GM23338 (cell line): ENCODE data around the gene ADSS1. TPM values are rescaled to one million over a fixed set of nuclear protein-coding genes. Genes with fewer than 3 reads are reported as not detected.

ENCODE experiments used
- CREB1 ChIP-seq: fragments of 250-450 bp; sonication (Bioruptor Pico); IDR thresholded peaks from 2 replicates; pipeline ENCODE4 v1.5.0; 2020; ENCODE audit warnings: low read depth, mild to moderate bottlenecking, moderate library complexity
- EZH2 ChIP-seq: fragments of 200-600 bp; sonication (generic); IDR thresholded peaks from one replicate; pipeline ENCODE4 v1.8.0; 2017; ENCODE audit warnings: antibody characterized with exemption, mild to moderate bottlenecking, low read depth; ENCODE audit not compliant: unreplicated experiment
- EZH2phosphoT487 ChIP-seq: fragments of 200-600 bp; sonication (generic); IDR thresholded peaks from one replicate; pipeline ENCODE4 v1.8.1; 2018; ENCODE audit warnings: antibody characterized with exemption; ENCODE audit not compliant: unreplicated experiment
- NANOG ChIP-seq: IDR thresholded peaks from 2 replicates; pipeline ENCODE4 v1.6.1; 2016; ENCODE audit warnings: antibody characterized with exemption, borderline replicate concordance
- STAT1 ChIP-seq: IDR thresholded peaks from one replicate; pipeline ENCODE4 v1.6.1; 2016; ENCODE audit warnings: antibody characterized with exemption; ENCODE audit not compliant: unreplicated experiment
- polyA plus RNA-seq: library from polyadenylated mRNA; unstranded; fragments of >200 nt; fragmentation: Nextera tagmentation; extraction: Ambion mirVana; gene quantifications from 2 replicates; pipeline ENCODE4 v1.2.1, GENCODE V29; 2016
- total RNA-seq: library from RNA; depleted of rRNA; stranded (reverse); fragments of >200 nt; shearing (Covaris generic); gene quantifications from 2 replicates; pipeline ENCODE4 v1.2.3, GENCODE V29; 2014
- TF ChIP-seq, protein P1 (sequence below): fragments of 250-450 bp; sonication (Bioruptor Pico); IDR thresholded peaks from 2 replicates; pipeline ENCODE4 v1.5.0; 2020; ENCODE audit warnings: mild to moderate bottlenecking, moderate library complexity
- TF ChIP-seq, protein P2 (sequence below): IDR thresholded peaks from 2 replicates; pipeline ENCODE4 v1.6.1; 2016; ENCODE audit warnings: antibody characterized with exemption
- TF ChIP-seq, protein P3 (sequence below), 2 experiments: fragments of 200-600 bp in 1 of 2; sonication (generic) in 1 of 2; conservative IDR thresholded peaks; 2 replicates each; pipeline versions ENCODE4 v1.5.1 to v1.6.1; 2016 to 2017; ENCODE audit warnings: antibody characterized with exemption in 2 of 2, low read depth in 2 of 2, mild to moderate bottlenecking in 2 of 2, moderate library complexity in 1 of 2
- TF ChIP-seq, protein P4 (sequence below): IDR thresholded peaks from one replicate; pipeline ENCODE4 v1.6.1; 2018; ENCODE audit warnings: antibody characterized with exemption; ENCODE audit not compliant: unreplicated experiment

Gene ADSS1
- total and polyA plus RNA-seq, 2 experiments from 2014 or later = 9.5 to 11.6 TPM

DNA sequence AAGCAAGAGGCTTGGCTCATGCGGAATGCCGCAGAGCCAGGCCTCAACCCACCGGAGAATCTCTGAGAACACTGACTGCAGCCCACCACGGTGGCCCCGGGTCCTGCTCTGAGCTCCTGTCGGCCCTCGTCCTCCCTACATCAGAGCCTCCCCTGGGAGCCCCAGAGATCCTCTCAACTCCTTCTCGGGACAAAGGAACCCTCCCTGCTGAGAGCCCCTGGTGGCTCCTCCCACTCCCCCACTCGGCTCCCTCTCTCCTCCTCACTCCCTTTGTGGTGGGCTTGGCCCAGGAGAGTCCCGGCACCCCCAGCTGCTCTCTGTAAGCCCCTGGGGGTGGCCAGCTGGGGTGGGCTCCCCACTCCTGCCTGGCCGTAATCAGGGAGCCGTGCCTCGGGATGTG, 45.7 kb upstream of the ADSS1 start (continued):
- TF ChIP-seq, protein P1, sequence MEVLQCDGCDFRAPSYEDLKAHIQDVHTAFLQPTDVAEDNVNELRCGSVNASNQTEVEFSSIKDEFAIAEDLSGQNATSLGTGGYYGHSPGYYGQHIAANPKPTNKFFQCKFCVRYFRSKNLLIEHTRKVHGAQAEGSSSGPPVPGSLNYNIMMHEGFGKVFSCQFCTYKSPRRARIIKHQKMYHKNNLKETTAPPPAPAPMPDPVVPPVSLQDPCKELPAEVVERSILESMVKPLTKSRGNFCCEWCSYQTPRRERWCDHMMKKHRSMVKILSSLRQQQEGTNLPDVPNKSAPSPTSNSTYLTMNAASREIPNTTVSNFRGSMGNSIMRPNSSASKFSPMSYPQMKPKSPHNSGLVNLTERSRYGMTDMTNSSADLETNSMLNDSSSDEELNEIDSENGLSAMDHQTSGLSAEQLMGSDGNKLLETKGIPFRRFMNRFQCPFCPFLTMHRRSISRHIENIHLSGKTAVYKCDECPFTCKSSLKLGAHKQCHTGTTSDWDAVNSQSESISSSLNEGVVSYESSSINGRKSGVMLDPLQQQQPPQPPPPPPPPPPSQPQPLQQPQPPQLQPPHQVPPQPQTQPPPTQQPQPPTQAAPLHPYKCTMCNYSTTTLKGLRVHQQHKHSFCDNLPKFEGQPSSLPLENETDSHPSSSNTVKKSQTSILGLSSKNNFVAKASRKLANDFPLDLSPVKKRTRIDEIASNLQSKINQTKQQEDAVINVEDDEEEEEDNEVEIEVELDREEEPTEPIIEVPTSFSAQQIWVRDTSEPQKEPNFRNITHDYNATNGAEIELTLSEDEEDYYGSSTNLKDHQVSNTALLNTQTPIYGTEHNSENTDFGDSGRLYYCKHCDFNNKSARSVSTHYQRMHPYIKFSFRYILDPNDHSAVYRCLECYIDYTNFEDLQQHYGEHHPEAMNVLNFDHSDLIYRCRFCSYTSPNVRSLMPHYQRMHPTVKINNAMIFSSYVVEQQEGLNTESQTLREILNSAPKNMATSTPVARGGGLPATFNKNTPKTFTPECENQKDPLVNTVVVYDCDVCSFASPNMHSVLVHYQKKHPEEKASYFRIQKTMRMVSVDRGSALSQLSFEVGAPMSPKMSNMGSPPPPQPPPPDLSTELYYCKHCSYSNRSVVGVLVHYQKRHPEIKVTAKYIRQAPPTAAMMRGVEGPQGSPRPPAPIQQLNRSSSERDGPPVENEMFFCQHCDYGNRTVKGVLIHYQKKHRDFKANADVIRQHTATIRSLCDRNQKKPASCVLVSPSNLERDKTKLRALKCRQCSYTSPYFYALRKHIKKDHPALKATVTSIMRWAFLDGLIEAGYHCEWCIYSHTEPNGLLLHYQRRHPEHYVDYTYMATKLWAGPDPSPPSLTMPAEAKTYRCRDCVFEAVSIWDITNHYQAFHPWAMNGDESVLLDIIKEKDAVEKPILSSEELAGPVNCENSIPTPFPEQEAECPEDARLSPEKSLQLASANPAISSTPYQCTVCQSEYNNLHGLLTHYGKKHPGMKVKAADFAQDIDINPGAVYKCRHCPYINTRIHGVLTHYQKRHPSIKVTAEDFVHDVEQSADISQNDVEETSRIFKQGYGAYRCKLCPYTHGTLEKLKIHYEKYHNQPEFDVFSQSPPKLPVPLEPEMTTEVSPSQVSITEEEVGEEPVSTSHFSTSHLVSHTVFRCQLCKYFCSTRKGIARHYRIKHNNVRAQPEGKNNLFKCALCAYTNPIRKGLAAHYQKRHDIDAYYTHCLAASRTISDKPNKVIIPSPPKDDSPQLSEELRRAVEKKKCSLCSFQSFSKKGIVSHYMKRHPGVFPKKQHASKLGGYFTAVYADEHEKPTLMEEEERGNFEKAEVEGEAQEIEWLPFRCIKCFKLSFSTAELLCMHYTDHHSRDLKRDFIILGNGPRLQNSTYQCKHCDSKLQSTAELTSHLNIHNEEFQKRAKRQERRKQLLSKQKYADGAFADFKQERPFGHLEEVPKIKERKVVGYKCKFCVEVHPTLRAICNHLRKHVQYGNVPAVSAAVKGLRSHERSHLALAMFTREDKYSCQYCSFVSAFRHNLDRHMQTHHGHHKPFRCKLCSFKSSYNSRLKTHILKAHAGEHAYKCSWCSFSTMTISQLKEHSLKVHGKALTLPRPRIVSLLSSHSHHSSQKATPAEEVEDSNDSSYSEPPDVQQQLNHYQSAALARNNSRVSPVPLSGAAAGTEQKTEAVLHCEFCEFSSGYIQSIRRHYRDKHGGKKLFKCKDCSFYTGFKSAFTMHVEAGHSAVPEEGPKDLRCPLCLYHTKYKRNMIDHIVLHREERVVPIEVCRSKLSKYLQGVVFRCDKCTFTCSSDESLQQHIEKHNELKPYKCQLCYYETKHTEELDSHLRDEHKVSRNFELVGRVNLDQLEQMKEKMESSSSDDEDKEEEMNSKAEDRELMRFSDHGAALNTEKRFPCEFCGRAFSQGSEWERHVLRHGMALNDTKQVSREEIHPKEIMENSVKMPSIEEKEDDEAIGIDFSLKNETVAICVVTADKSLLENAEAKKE (CRISPR knock-in tag) = no peak
- TF ChIP-seq, protein P2, sequence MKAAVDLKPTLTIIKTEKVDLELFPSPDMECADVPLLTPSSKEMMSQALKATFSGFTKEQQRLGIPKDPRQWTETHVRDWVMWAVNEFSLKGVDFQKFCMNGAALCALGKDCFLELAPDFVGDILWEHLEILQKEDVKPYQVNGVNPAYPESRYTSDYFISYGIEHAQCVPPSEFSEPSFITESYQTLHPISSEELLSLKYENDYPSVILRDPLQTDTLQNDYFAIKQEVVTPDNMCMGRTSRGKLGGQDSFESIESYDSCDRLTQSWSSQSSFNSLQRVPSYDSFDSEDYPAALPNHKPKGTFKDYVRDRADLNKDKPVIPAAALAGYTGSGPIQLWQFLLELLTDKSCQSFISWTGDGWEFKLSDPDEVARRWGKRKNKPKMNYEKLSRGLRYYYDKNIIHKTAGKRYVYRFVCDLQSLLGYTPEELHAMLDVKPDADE = no peak
- TF ChIP-seq, protein P3, sequence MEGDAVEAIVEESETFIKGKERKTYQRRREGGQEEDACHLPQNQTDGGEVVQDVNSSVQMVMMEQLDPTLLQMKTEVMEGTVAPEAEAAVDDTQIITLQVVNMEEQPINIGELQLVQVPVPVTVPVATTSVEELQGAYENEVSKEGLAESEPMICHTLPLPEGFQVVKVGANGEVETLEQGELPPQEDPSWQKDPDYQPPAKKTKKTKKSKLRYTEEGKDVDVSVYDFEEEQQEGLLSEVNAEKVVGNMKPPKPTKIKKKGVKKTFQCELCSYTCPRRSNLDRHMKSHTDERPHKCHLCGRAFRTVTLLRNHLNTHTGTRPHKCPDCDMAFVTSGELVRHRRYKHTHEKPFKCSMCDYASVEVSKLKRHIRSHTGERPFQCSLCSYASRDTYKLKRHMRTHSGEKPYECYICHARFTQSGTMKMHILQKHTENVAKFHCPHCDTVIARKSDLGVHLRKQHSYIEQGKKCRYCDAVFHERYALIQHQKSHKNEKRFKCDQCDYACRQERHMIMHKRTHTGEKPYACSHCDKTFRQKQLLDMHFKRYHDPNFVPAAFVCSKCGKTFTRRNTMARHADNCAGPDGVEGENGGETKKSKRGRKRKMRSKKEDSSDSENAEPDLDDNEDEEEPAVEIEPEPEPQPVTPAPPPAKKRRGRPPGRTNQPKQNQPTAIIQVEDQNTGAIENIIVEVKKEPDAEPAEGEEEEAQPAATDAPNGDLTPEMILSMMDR (conservative IDR thresholded peaks at IDR 0.05; ENCODE audit: low read depth in 2 of 2) = no peak
- TF ChIP-seq, protein P4, sequence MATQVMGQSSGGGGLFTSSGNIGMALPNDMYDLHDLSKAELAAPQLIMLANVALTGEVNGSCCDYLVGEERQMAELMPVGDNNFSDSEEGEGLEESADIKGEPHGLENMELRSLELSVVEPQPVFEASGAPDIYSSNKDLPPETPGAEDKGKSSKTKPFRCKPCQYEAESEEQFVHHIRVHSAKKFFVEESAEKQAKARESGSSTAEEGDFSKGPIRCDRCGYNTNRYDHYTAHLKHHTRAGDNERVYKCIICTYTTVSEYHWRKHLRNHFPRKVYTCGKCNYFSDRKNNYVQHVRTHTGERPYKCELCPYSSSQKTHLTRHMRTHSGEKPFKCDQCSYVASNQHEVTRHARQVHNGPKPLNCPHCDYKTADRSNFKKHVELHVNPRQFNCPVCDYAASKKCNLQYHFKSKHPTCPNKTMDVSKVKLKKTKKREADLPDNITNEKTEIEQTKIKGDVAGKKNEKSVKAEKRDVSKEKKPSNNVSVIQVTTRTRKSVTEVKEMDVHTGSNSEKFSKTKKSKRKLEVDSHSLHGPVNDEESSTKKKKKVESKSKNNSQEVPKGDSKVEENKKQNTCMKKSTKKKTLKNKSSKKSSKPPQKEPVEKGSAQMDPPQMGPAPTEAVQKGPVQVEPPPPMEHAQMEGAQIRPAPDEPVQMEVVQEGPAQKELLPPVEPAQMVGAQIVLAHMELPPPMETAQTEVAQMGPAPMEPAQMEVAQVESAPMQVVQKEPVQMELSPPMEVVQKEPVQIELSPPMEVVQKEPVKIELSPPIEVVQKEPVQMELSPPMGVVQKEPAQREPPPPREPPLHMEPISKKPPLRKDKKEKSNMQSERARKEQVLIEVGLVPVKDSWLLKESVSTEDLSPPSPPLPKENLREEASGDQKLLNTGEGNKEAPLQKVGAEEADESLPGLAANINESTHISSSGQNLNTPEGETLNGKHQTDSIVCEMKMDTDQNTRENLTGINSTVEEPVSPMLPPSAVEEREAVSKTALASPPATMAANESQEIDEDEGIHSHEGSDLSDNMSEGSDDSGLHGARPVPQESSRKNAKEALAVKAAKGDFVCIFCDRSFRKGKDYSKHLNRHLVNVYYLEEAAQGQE = no peak
- TF ChIP-seq NANOG = no peak
- no peak for TF ChIP-seq STAT1
- TF ChIP-seq CREB1 (CRISPR knock-in tag) = no peak
- no peak for TF ChIP-seq EZH2phosphoT487
- TF ChIP-seq EZH2 = no peak
